RWPE2 (cell line): Measurements from ENCODE around the gene CFAP100.

ENCODE experiments used
- ATAC-seq: fragments of 200-7000 bp; cut with Tn5 transposase; 3 replicates; pipeline ENCODE4 v1.9.1; 2021; ENCODE audit warnings: low read depth
- DNase-seq: peaks from one replicate; pipeline ENCODE4 v3.0.0-alpha.2; 2020; ENCODE audit warnings: low spot score
- H3K27ac ChIP-seq: fragments of 450-650 bp; 2 replicates; pipeline ENCODE4 v1.5.1; 2017; ENCODE audit warnings: mild to moderate bottlenecking; ENCODE audit not compliant: poor library complexity, severe bottlenecking
- H3K27me3 ChIP-seq: fragments of 250-450 bp; sonication (Bioruptor Pico); 2 replicates; pipeline ENCODE4 v1.5.1; 2021; ENCODE audit warnings: mild to moderate bottlenecking, moderate library complexity; ENCODE audit not compliant: insufficient read depth, poor library complexity, severe bottlenecking
- H3K36me3 ChIP-seq: fragments of 250-450 bp; sonication (Bioruptor Pico); 2 replicates; pipeline ENCODE4 v1.5.1; 2020; ENCODE audit warnings: low read depth, mild to moderate bottlenecking, moderate library complexity
- H3K4me1 ChIP-seq: fragments of 250-450 bp; sonication (Bioruptor Pico); 2 replicates; pipeline ENCODE4 v1.5.1; 2021; ENCODE audit warnings: mild to moderate bottlenecking, moderate library complexity; ENCODE audit not compliant: insufficient read depth, poor library complexity, severe bottlenecking
- H3K4me3 ChIP-seq: fragments of 250-450 bp; sonication (Bioruptor Pico); 2 replicates; pipeline ENCODE4 v1.5.1; 2021; ENCODE audit warnings: mild to moderate bottlenecking, moderate library complexity; ENCODE audit not compliant: severe bottlenecking
- H3K9me3 ChIP-seq: fragments of 250-450 bp; sonication (Bioruptor Pico); 2 replicates; pipeline ENCODE4 v1.5.1; 2021; ENCODE audit warnings: mild to moderate bottlenecking, moderate library complexity; ENCODE audit not compliant: severe bottlenecking
- TF ChIP-seq, protein P1 (sequence below): fragments of 450-650 bp; IDR thresholded peaks from one replicate; pipeline ENCODE4 v1.5.1; 2017; ENCODE audit warnings: mild to moderate bottlenecking, moderate library complexity; ENCODE audit not compliant: poor library complexity, severe bottlenecking

Gene CFAP100

DNA sequence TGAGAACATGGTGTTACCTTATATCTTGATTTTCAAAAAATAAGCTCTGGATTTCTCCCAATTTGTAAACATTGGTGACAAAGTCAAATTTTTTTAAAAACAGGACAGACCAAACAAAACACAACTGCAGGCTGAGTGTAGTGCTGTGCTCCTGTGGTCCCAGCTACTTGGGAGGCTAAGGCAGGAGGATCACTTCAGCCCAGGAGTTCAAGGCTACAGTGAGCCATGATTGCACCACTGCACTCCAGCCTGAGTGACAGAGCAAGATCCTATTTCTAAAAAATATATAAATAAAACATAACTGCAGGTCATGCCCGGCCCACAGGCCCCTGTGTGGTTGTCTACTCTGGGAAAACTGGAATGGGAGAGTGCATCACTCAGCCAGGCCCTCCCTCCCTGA, 84.9 kb downstream of the CFAP100 start:
- H3K27ac ChIP-seq = no peak overlapping the region
- H3K9me3 ChIP-seq = no peaks in the 10 kb centered on the region
- no peak overlapping the region for H3K4me3 ChIP-seq
- H3K27me3 ChIP-seq = no peaks in the 10 kb centered on the region
- TF ChIP-seq, protein P1, sequence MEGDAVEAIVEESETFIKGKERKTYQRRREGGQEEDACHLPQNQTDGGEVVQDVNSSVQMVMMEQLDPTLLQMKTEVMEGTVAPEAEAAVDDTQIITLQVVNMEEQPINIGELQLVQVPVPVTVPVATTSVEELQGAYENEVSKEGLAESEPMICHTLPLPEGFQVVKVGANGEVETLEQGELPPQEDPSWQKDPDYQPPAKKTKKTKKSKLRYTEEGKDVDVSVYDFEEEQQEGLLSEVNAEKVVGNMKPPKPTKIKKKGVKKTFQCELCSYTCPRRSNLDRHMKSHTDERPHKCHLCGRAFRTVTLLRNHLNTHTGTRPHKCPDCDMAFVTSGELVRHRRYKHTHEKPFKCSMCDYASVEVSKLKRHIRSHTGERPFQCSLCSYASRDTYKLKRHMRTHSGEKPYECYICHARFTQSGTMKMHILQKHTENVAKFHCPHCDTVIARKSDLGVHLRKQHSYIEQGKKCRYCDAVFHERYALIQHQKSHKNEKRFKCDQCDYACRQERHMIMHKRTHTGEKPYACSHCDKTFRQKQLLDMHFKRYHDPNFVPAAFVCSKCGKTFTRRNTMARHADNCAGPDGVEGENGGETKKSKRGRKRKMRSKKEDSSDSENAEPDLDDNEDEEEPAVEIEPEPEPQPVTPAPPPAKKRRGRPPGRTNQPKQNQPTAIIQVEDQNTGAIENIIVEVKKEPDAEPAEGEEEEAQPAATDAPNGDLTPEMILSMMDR = no peak
- H3K36me3 ChIP-seq = no peaks in the 10 kb centered on the region
- H3K4me1 ChIP-seq = no peaks in the 10 kb centered on the region
- ATAC-seq = no peak
- peak; percentile 16 for DNase-seq

DNA sequence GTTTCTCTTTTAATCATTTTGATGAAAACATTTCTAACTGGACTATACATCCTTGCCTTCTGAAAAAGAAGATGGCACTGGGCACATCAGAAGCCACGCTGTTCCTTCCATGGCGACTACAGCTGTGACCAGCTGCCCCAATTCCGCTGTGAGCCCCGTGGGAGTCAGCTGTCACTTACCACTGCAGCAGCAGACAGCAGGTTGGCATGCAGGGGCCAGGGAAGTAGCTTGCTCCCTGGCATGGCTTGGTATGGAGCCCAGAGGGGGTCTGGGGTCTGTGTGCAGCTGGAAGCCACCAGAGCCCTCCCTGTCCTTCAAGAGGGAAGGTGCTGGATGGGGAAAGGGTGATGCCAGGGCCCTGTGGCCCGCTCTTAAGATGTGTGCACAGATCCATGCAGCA, 85.5 kb downstream of the CFAP100 start:
- DNase-seq = peak; percentile 17
- H3K27ac ChIP-seq = no peak overlapping the region
- no peaks in the 10 kb centered on the region for H3K36me3 ChIP-seq
- no peaks in the 10 kb centered on the region for H3K4me1 ChIP-seq
- TF ChIP-seq, protein P1 = no peak
- no peak overlapping the region for H3K4me3 ChIP-seq
- no peaks in the 10 kb centered on the region for H3K9me3 ChIP-seq
- ATAC-seq = no peak
- H3K27me3 ChIP-seq = no peaks in the 10 kb centered on the region

- no peaks in the 10 kb centered on the region for H3K9me3 ChIP-seq
- H3K4me3 ChIP-seq = no peak overlapping the region
- TF ChIP-seq, protein P1 = no peak
- H3K36me3 ChIP-seq = no peaks in the 10 kb centered on the region
- H3K27me3 ChIP-seq = no peaks in the 10 kb centered on the region
- no peaks in the 10 kb centered on the region for H3K4me1 ChIP-seq
- no peak overlapping the region for H3K27ac ChIP-seq
- DNase-seq (peak; percentile 13), ATAC-seq (no peak)
Observed at GRCh38 chr3:126480861-126481260, 86.2 kb downstream of the CFAP100 start.

DNA sequence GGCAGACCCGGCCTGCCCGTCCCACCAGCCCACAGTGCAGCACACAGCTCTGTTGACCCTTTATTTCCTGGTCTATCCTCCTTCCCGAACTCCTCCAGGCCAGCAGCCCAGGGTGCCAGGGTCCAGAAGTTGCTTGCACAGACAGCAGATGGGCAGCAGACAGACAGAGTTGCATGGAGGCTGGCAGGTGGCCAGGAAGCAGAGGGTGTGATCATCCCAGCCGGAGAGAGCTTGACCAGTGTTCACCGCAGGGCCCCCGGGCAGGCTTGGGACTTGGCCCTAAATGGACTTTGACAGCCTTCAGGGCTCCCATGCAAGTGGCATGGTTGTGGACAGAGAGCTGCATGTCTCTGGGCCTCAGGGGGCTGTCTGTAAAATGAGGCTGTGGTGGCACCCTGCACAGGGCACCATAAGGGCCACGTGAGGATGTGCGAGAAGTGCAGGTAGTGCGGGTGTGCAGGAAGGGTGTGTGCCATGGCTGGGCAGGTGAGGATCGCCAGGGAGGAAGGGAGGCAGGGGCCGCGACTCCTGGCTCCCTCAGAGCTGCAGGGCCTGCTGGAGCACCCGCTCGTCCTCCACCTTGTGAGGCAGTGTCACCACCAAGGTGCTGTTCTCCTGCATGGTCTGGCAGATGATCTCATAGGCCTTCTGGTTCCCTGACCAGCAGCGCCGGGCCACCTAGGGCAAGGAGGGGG, 87.2 kb downstream of the CFAP100 start:
- TF ChIP-seq, protein P1 = no peak
- ATAC-seq (peak; percentile 20; the same call in 1 of the 3 replicates), DNase-seq (peak; percentile 45)
- peaks cover 5% of the 10 kb centered on the region for H3K4me1 ChIP-seq
- no peak overlapping the region for H3K27ac ChIP-seq
- no peaks in the 10 kb centered on the region for H3K9me3 ChIP-seq
- no peaks in the 10 kb centered on the region for H3K27me3 ChIP-seq
- no peak overlapping the region for H3K4me3 ChIP-seq
- no peaks in the 10 kb centered on the region for H3K36me3 ChIP-seq

- Histone ChIP-seq H3K4me3 (no peak overlapping the region), H3K4me1 (peaks cover 11% of the 10 kb centered on the region)
- TF ChIP-seq, protein P1 = no peak
Observed at GRCh38 chr3:126482503-126483255, 88.0 kb downstream of the CFAP100 start.

More at GRCh38 chr3:126482503-126483255, 88.0 kb downstream of the CFAP100 start:
- no peak for ATAC-seq
- Histone ChIP-seq H3K9me3 (no peaks in the 10 kb centered on the region), H3K36me3 (no peaks in the 10 kb centered on the region), H3K27me3 (no peaks in the 10 kb centered on the region), H3K27ac (no peak overlapping the region)
- peak; percentile 38 for DNase-seq
